Measurements from ENCODE around the gene AFDN.

Gene AFDN

DNA sequence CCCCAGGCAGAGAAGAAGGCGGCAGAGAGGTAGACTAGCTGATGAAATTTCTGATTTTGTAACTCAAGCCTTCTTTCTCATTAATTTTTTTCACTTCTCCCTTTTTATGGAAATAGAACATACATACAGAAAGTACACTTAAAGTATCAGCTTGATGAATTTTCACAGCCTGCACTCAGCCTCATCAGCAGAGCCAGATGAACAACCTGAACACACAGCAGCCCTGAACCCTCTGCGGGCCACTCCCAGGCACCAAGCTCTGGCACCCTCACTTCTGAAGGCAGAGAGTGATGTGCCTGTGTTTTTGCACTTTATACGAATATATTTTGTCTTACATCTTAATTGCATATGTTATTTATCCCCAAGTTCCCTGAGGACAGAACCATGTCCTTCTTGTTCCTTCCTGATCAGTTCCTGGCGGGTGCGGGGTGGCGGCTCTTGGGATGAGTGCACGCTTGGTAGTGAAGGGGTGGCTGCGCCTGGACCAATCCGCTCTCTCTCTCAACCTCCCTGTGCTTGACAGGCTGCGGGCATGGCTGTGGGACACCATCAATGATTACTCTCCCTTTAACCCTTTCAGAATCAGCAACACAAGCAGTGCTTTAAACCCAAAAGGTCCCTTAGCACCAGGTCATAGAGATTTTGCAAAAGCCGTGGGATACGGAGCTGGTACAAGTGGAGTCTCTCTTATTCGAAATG, 34.8 kb upstream of the AFDN start:
- TF ChIP-seq, protein P1, sequence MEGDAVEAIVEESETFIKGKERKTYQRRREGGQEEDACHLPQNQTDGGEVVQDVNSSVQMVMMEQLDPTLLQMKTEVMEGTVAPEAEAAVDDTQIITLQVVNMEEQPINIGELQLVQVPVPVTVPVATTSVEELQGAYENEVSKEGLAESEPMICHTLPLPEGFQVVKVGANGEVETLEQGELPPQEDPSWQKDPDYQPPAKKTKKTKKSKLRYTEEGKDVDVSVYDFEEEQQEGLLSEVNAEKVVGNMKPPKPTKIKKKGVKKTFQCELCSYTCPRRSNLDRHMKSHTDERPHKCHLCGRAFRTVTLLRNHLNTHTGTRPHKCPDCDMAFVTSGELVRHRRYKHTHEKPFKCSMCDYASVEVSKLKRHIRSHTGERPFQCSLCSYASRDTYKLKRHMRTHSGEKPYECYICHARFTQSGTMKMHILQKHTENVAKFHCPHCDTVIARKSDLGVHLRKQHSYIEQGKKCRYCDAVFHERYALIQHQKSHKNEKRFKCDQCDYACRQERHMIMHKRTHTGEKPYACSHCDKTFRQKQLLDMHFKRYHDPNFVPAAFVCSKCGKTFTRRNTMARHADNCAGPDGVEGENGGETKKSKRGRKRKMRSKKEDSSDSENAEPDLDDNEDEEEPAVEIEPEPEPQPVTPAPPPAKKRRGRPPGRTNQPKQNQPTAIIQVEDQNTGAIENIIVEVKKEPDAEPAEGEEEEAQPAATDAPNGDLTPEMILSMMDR (IDR thresholded peaks at IDR 0.05; ENCODE audit: low read depth, low read length), result no peak
- H3K4me3 ChIP-seq (ENCODE audit: low read depth, low read length), result no peak overlapping the region

DNA sequence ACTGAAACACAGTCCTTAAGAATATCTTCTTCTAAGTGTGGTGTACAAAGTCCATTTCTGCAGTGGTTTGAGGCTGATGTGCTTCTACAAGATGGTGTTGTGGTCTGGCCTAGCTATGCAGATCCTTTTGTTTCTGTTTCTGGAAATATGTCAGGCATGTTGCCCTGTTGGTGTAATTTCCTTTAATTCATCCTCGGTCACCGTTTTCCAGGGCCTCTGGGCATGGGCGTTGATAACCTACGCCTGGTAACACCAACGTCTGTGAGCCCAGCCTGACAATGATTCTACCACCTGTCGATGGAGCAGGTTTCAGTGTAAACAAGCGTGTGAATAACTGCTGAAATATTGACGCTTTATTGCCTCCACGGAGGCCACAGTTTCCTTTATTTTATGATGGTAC, 33.3 kb upstream of the AFDN start:
- TF ChIP-seq, protein P1 (IDR thresholded peaks at IDR 0.05; ENCODE audit: low read depth, low read length), result no peak
- no peak overlapping the region for H3K4me3 ChIP-seq (ENCODE audit: low read depth, low read length)

DNA sequence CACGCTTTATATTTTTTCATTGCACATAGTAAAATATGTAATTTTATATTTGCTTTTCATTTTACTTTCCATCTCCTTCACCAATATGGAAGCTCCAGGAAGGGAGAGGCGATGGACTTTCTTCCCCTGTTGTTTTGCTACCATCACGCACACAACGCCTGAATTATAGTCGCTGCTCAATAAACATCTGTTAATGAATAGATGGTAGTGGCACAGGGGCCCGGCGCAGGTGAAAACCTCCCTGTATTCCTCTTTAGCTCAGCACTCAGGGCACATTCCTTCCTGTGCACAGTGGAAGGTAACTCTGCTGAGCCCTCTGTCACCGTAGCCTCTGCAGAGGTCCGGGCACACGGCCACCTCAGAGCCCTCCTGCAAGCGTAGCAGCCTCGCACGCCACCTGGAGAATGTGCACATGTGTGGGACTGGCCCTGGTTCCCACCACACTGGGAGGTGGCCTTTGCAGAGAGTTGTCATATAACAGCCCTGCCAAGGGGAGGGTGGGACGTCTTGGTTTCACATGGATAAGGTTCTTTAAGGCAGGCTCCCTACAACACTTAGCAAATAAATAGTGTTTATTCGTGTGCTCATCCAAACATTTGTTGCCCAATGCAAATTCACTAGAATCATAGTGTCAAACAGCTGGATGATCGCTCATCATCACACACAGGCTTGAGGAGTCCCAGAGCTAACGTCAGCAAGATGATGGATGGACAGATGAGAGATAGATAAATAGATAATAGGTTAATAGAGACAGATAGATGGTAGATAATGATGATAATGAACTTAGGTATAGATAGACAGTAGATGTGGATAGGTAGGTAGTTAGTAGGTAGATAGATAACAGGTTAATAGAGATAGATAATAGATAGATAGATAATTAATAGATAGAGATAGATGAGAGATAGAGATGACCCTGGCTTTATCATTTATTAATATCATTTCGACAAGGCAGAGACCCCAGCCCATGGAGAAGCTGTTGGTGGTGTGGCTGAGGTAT, 32.3 kb upstream of the AFDN start:
- TF ChIP-seq, protein P1 (IDR thresholded peaks at IDR 0.05; ENCODE audit: low read depth, low read length), result no peak
- H3K4me3 ChIP-seq (ENCODE audit: low read depth, low read length), result no peak overlapping the region

DNA sequence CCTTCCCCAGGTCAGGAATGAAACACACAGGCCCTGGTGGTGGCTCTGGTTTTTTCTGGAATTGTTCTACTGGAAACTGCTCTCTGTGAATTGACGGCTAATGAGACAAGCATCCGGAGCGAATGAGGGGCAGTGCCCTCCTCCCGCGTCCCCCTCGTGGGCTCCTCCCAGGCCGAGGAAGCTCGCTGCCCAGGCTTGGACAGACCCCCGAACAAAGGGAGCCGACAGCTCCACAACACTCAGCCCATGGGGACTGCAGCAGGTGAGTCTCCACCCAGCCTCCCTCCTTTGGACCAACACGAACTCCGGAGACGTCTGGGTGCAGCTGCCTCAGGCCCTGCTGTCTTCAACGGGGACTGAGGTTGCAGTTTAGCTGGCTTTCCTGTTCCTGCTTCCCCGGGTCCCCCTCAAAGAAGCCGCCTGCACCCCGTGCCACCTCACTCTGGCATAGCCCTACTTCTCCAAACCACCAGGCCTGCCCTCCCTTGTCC, 31.3 kb upstream of the AFDN start:
- no peak overlapping the region for H3K4me3 ChIP-seq (ENCODE audit: low read depth, low read length)
- TF ChIP-seq, protein P1 (IDR thresholded peaks at IDR 0.05; ENCODE audit: low read depth, low read length), result no peak

DNA sequence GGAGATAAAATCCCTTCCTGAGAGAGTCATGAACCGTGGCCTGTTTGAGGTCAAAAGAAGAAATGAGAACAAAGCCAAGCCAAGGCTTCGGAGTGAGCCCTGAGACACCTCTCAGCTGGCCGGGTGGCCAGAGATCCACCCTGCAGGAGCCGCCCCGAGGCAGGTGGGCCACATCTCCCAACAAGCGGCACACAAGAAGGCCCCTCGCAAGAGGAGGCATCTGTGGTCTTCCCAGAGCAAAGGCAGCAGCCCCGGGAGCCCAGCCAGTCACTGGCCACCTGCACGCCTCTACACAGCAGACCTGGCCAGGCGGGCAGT, 30.9 kb upstream of the AFDN start:
- H3K4me3 ChIP-seq (ENCODE audit: low read depth, low read length), result no peak overlapping the region
- TF ChIP-seq, protein P1 (IDR thresholded peaks at IDR 0.05; ENCODE audit: low read depth, low read length), result no peak

DNA sequence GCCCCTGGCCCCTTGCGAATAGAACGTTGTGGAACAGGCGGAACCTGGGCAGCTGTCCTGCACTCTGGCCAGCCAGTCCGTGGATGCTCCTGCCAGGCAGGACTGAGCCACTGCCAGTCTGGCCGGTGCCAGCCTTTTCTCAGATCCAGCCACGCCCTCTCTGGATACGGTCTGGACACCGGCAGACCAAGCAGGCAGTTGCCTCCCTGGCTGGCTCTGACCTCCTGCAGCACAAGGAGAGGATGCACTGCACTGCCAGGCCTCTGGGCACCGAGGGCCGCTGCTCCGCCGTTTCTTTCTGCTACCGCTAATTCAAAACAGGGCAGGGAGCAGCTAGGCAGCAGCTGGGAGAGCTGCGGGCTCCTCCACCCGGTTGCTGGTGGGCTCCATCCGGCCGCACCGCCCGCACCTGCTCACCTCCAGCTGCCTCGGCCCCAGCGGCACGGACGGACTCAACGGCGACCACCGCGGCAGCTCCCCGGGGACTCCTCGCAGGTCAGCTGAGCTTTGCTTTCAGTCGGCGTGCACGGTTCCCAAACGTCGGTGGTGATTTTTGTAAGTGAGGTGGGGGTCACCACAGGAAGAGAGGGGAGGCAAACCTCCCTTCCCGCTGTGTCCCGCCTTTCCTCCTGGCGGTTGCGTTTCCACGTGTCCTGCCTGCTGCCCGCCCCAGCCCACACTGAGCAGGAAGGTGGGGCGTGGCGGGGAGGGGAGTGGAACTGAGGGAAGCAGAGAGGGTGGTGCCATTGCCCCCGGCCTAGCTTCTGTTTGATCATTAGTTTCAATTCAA, 30.3 kb upstream of the AFDN start:
- TF ChIP-seq, protein P1 (IDR thresholded peaks at IDR 0.05; ENCODE audit: low read depth, low read length), result no peak
- H3K4me3 ChIP-seq (ENCODE audit: low read depth, low read length), result no peak overlapping the region
